Sigmoid colon (tissue), 4 donors: ENCODE results near the gene LRCH1.

Experiments
- CTCF ChIP-seq, 4 experiments: fragments of 450-650 bp in 3 of 4; fragments of 200-600 bp in 1 of 4; IDR thresholded peaks; one replicate each; pipeline ENCODE4 v1.5.1; 2016 to 2019; ENCODE audit warnings: antibody characterized with exemption in 4 of 4, mild to moderate bottlenecking in 3 of 4, moderate library complexity in 2 of 4
- EP300 ChIP-seq, 4 donors: sonication (generic); formaldehyde crosslinking; IDR thresholded peaks; one replicate each; pipeline ENCODE4 v1.6.1; 2017; ENCODE audit warnings: antibody characterized with exemption in 4 of 4
- POLR2AphosphoS5 ChIP-seq, 4 donors: sonication (generic); formaldehyde crosslinking; IDR thresholded peaks; one replicate each; pipeline ENCODE4 v1.6.1; 2017; ENCODE audit warnings: antibody characterized with exemption in 4 of 4

GRCh38 chr13:46797501-46798237, 244.7 kb downstream of the LRCH1 start:
- no peak for TF ChIP-seq CTCF (IDR thresholded peaks at IDR 0.05)
- TF ChIP-seq POLR2AphosphoS5 (IDR thresholded peaks at IDR 0.05), result no peak
- no peak for TF ChIP-seq EP300 (IDR thresholded peaks at IDR 0.05)
